GM12874 (cell line): ENCODE data around the gene SIRPA.

Experiments used
- TF ChIP-seq, protein P1 (sequence below): IDR thresholded peaks from 2 replicates; pipeline ENCODE4 v1.5.1; 2011; ENCODE audit warnings: low read depth, mild to moderate bottlenecking, control low read depth, low read length, moderate library complexity; ENCODE audit not compliant: insufficient read depth

Gene SIRPA

DNA sequence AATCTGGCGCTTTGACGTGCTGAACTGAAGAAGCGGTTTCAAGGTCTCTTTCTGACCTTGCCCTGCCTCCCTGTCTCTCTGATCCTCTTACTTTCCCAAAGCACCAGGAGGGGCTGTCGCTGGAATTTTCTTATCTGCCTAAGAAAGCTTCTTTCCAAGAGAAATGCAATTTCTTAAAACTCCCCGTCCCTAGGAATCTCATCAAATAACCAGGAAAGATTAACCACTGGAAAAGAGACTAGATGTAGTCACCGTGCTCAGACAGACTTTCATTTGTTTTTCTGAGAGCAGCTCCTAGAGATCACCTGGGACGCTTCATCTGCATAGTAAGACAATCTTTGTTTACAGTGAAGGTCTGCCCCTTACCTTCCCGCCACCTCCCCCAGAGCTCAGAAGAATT is 60.0 kb downstream of the SIRPA start:
- TF ChIP-seq, protein P1, sequence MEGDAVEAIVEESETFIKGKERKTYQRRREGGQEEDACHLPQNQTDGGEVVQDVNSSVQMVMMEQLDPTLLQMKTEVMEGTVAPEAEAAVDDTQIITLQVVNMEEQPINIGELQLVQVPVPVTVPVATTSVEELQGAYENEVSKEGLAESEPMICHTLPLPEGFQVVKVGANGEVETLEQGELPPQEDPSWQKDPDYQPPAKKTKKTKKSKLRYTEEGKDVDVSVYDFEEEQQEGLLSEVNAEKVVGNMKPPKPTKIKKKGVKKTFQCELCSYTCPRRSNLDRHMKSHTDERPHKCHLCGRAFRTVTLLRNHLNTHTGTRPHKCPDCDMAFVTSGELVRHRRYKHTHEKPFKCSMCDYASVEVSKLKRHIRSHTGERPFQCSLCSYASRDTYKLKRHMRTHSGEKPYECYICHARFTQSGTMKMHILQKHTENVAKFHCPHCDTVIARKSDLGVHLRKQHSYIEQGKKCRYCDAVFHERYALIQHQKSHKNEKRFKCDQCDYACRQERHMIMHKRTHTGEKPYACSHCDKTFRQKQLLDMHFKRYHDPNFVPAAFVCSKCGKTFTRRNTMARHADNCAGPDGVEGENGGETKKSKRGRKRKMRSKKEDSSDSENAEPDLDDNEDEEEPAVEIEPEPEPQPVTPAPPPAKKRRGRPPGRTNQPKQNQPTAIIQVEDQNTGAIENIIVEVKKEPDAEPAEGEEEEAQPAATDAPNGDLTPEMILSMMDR: no peak

DNA sequence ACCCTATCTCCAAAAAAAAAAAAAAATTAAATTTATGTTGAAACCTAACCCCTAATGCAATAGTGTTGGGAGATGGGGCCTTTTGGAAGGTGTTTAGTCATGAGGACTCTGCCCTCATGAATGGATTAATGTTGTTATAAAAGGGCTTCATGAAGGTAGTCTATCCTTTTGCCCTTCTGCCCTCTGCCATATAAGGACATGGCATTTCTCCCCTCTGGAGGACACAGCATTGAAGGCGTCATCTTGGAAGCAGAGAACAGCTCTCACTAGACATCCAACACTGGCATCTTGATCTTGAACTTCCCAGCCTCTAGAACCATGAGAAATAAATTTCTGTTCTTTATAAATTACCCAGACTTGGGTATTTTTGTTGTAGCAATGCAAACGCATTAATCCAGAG is 63.2 kb downstream of the SIRPA start:
- TF ChIP-seq, protein P1: no peak

DNA sequence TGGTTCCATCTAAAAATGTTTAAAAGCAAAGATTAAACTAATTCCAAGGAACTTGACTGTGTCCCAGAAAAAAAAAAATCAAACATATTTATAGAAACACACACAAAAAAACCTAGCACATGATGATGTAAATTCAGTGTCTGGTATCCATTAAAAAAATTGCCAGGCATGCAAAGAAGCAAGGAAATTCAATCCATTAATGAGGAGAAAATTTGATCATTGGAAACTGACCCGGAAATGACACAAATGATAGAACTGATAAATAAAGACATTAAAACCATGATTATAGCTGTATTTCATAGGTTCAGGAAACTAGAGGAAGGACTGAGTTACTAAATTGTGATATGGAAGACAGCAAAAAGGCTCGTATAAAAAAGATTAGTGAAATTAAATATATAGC is 63.9 kb downstream of the SIRPA start:
- TF ChIP-seq, protein P1: no peak

DNA sequence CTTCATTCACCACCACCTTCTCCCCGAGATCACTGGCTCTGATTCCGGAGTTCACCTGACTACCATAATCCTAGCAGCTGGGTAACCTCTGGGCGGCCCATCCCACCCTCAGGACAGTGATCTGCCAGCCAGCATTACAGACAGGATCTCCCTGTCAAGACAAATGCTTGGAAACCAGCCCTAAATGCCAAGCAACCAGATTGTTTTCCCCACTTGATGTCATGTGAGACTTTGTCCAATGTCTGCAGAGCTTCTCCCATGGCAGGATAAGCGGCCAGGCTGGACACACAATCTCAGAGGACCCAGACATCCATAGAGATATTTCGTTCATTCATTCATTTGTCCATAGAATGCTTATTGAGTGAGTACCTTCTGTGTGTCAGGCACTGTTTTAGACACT is 66.2 kb downstream of the SIRPA start:
- TF ChIP-seq, protein P1: no peak

DNA sequence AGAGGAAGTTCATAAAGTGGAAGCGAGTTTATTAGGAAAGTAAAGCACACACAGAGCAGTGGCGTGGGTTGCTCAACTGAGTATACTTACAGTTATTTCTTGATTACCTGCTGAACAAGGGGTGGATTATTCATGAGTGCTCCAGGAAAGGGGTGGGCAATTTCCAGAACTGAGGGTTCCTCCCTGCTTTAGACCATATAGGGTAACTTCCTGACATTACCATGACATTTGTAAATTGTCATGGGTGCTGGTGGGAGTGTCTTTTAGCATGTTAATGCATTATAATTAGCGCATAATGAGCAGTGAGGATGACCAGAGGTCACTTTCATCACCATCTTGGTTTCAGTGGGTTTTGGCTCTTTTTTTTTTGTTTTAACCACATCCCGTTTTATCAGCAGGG is 68.9 kb downstream of the SIRPA start:
- TF ChIP-seq, protein P1: no peak

DNA sequence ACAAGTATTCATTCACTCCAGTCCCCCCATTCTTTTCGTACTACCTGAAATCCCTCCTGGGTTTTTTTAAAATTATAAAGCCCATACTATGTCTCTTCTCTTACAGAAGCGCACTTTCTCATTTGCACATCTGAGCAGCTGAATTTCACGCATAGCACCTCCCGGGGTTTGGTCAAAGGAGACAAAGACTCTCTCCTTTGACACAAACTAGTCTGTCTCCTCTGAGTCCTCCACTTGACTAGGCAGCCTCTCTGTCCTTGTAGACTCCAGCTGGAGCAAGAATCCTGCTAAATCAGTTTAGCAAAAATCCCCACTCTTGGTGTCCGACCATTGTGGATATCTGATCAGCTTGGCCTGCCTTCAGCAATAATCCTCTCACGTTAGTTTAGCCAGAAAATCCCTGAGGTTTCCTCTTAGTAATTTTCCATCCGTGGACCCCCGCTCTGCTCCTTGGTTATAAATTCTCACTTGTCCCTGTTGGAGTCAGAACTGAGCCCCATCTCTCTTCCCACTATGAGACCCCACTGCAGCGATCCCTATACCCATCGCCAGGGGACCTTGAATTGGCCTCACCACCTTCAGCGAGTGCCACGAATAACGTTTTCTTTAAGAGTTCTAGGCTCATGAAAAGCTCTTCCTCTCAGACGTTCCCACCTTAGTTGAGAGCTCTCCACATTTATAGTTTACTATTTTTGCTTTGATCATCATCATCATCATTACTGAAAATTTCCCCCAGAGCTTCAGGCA is 69.6 kb downstream of the SIRPA start:
- TF ChIP-seq, protein P1: no peak

DNA sequence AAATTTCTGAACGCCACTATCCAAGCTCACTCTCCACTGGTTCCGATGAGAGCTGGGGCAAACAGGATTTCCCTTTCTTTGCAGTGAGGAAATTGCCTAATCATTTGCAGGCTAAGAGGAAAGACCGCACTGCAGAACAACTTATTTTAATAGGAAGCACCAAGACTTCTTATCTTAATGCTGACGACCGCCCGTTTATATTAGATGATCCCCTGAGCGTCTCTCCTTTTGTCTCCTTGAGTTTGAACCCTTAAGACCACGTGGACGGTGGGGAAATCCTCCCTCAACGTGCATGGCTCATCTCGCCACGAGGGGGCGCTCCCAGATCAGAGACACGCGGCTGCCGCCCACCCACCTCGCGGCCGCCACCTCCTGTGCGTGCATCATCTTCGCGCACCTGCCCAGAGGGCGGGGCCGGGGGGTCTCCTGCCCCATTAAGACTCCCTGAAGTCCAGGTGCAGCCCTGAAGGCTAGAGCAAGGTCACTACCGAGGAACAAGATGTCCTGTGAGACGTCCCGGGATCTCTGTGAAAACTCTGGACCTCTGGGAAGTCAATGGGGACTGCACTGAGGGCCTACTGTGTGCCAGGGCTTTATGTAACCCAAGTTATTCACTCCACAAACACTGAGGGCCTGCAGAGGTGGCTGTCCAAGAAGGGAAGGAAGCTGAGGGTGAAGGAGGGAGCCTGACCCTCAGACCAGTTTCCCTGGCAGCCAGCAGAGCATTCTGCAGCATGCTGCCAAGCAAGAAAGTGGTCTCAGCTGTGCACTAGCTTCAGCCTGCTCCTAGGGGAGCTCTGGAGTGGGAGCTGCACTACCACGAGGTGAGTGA is 70.5 kb downstream of the SIRPA start:
- TF ChIP-seq, protein P1: peak; percentile 86
